Gastroesophageal sphincter (tissue), 3 donors: ENCODE data around the gene APLP2.

Source experiments
- CTCF ChIP-seq, 4 experiments: fragments of 200-600 bp in 2 of 4; fragments of 450-650 bp in 2 of 4; sonication (generic) in 1 of 4; IDR thresholded peaks; one replicate each; pipeline ENCODE4 v1.5.1; 2017 to 2019; ENCODE audit warnings: antibody characterized with exemption in 4 of 4, mild to moderate bottlenecking in 2 of 4, moderate library complexity in 2 of 4
- EP300 ChIP-seq: sonication (generic); formaldehyde crosslinking; IDR thresholded peaks from one replicate; pipeline ENCODE4 v1.6.1; 2017; ENCODE audit warnings: antibody characterized with exemption, mild to moderate bottlenecking

GRCh38 chr11:130037881-130038585, 31.7 kb upstream of the APLP2 start:
- no peak for TF ChIP-seq CTCF (IDR thresholded peaks at IDR 0.05)
- no peak for TF ChIP-seq EP300
